Activated CD4-positive, alpha-beta T cell treated with anti-CD3 and anti-CD28 coated beads, Interleukin-2, amount 50 U/mL, for 16 hours (primary cell): Measurements from ENCODE around the gene RND3.

Experiments
- DNase-seq: peaks from one replicate; pipeline ENCODE4 v3.0.0-alpha.2; 2020

The RND3 gene

GRCh38 chr2:150432312-150432625, 55.2 kb downstream of the RND3 start:
- no peak for DNase-seq

GRCh38 chr2:150431561-150432311, 55.7 kb downstream of the RND3 start:
- no peak for DNase-seq

- no peak for DNase-seq
These were observed 58.0 kb downstream of the RND3 start for GRCh38 chr2:150429384-150429961.

- DNase-seq, result no peak
These were observed 58.8 kb downstream of the RND3 start for GRCh38 chr2:150428641-150429040.

GRCh38 chr2:150427298-150427697, 60.2 kb downstream of the RND3 start:
- DNase-seq, result no peak

DNA sequence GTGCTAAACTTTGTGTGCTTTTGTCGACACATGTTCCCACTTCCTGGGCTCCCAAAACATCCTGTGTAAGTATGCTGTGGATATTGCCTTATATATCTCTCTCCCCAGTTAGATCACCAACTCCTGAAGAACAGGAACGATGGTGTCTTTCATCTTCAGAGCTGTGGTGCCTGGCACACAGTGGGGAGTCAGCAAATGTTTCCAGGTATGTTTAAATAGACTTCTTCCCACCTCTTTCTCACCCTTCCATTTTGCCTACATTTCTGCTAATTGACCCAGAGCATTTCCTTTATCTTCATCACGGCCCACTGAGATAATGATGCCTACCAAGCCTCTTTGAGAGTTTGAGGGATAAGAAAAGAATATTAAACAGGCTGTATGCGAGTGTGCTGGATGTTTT, 60.7 kb downstream of the RND3 start:
- DNase-seq, result no peak

- DNase-seq, result no peak
These were observed 61.2 kb downstream of the RND3 start for GRCh38 chr2:150426315-150426714.

DNA sequence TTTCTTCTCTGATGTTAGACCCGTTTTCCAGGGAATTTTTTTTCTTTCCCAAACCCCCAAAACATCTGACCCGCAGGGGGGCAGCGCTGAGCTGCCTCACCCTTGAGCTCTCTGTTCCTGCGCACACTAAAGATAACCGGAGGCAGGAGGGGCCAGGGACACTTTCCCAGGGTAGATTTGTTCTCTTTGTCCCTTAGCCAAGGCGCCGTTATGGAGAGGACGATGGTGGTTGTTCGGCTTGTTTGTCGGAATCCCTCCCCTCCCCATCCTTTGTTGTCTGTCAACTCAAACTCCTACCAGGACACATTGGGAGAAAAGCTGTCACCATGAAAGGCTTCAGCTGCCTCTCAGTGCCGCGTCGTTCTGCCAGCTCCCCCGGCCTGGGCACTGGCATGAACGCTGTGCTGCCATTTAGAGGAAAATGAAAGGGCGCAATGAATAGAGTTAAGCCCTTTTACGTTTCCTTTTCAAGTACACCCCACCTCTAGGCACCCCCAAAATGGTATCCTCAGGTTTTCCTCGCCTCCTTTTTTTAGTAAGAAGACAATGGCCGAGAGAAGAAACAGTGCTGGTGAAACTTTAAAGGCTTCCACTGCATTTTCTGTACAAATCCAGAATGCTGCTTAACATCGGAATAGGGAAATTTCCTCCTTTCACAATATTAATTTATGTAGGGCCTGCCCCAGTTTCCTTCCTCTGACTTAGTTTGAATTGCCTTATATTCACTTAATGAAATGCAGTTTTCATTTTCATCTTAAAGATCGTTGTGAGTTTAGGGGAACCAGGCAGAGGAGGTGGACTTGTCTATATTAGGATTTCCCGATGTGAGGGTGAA, 62.1 kb downstream of the RND3 start:
- no peak for DNase-seq

DNA sequence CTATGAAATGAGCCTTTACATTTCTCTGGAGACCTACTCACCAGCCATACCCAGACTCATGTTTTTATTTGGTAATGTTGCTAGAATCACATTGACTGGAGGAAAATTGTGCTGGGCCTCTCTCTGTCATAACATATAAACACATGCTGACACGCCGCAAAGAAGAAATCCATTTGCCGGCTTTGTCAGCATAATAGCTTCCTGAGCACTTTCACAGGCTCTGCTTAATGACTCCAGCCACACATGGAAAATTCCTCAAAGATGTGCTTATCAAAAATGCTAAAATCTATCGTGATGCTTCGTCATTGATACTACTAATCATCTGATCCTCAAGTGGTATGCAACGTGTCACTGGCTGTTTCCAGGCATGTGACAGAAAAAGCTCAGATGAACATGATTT, 63.1 kb downstream of the RND3 start:
- no peak for DNase-seq

GRCh38 chr2:150421126-150421651, 66.3 kb downstream of the RND3 start:
- no peak for DNase-seq

DNA sequence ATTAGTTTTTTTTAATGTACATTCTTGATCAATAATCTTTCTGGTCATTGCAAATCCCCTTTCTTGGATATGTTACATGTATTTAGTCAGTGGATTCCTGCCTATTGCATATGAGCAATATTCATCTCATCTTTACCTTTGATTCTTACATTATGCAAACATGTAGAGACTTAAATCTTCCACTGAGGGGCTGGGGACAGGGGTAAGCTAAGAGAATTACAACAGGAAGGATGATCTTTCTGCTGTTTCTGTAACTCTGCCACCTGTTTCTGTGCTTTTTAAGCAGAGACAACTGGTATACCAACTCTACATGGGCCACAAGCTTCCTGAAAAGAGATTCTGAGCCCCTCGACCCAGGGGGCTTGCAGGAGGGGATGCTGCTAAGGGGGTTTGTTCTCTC, 68.6 kb downstream of the RND3 start:
- DNase-seq, result no peak
